ENCODE data around the gene DEFB128. TPM values are rescaled to one million over a fixed set of nuclear protein-coding genes. Genes with fewer than 3 reads are reported as not detected.

DEFB128 gene
- total RNA-seq, 1 donor from 2014 or later, result not detected

DNA sequence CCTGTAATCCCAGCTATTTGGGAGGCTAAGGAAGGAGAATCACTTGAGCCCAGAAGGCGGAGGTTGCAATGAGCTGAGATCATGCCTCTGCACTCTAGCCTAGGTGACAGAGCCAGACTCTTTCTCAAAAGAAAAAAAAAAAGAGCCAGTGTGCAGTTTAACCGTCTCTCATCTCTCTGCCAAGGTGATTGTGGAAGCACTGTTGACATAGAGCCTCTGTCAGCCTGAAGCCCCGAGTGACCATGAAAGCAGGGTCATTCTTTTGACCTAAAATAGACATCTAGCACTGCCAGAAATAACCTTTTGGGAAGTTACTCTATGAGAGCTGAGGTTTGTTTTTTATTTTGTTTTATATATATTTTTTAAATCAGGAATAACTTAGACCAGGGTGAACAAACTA is 24.9 kb downstream of the DEFB128 start:
- H3K27me3 Mint-ChIP-seq (ENCODE audit: insufficient read depth, low read depth), result peaks cover 5% of the 10 kb centered on the region
- Histone ChIP-seq H3K36me3 (no peaks in the 10 kb centered on the region), H3K4me1 (no peaks in the 10 kb centered on the region), H4K20me1 (ENCODE audit: low read depth) (no peaks in the 10 kb centered on the region), H3K27me3 (peaks cover 40% of the 10 kb centered on the region), H3K27ac (no peak overlapping the region), H2AFZ (replicated peaks) (no peak overlapping the region), H3F3A (ENCODE audit: low read depth) (no peaks in the 10 kb centered on the region), H3K79me2 (ENCODE audit: low read depth) (no peaks in the 10 kb centered on the region), H3K9me3 (ENCODE audit: low read depth) (no peaks in the 10 kb centered on the region), H3K4me3 (no peak overlapping the region), H3K9ac (no peak overlapping the region), H3K4me2 (no peak overlapping the region)
- peaks cover 2% of the 10 kb centered on the region for H3K9me3 Mint-ChIP-seq
- H3K27ac Mint-ChIP-seq, result no peak overlapping the region
- no peak overlapping the region for H3K4me3 Mint-ChIP-seq
- H3K4me1 Mint-ChIP-seq, result no peaks in the 10 kb centered on the region
- TF ChIP-seq EZH2phosphoT487 (IDR thresholded peaks at IDR 0.05) (no peak), EZH2 (IDR thresholded peaks at IDR 0.05) (no peak)
- TF ChIP-seq, protein P1, sequence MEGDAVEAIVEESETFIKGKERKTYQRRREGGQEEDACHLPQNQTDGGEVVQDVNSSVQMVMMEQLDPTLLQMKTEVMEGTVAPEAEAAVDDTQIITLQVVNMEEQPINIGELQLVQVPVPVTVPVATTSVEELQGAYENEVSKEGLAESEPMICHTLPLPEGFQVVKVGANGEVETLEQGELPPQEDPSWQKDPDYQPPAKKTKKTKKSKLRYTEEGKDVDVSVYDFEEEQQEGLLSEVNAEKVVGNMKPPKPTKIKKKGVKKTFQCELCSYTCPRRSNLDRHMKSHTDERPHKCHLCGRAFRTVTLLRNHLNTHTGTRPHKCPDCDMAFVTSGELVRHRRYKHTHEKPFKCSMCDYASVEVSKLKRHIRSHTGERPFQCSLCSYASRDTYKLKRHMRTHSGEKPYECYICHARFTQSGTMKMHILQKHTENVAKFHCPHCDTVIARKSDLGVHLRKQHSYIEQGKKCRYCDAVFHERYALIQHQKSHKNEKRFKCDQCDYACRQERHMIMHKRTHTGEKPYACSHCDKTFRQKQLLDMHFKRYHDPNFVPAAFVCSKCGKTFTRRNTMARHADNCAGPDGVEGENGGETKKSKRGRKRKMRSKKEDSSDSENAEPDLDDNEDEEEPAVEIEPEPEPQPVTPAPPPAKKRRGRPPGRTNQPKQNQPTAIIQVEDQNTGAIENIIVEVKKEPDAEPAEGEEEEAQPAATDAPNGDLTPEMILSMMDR (IDR thresholded peaks at IDR 0.05), result no peak
- no peaks in the 10 kb centered on the region for H3K36me3 Mint-ChIP-seq
- DNase-seq (ENCODE audit: low spot score), result no peak

DNA sequence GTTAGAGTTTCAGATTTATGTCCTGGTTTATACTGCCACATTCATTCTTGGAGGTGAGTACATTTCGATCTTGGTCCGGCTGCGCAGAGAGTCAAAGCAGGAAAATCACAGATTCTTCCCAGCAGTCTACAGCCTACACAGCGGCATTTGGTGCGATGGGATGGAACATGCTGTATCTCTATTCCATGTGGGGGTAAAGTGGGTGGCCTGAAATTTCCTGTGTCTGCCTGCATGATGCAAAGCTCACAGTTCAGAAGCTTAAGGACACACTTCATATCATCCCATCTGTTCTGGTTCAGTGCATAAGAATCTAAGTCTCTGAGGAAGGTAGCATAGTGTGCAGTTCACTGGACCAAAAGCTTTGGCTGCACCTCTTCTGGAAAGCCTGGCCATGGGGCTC is 32.4 kb downstream of the DEFB128 start, which contains the start of gene DEFB127:
Gene DEFB127, plus strand, starts transcription at position 301 of the 400 bp plus-strand sequence. Its CDS starts 91 bp downstream, at position 392.
- Histone ChIP-seq H3K27ac (no peak within 1 kb of the TSS), H3F3A (ENCODE audit: low read depth) (no peaks in the 10 kb centered on the region), H3K79me2 (ENCODE audit: low read depth) (no peaks in the 10 kb centered on the region), H3K4me1 (no peaks in the 10 kb centered on the region), H3K9me3 (ENCODE audit: low read depth) (no peaks in the 10 kb centered on the region), H4K20me1 (ENCODE audit: low read depth) (no peaks in the 10 kb centered on the region), H3K4me2 (no peak within 1 kb of the TSS), H3K27me3 (peaks cover 75% of the 10 kb centered on the region), H3K36me3 (no peaks in the 10 kb centered on the region), H3K9ac (no peak within 1 kb of the TSS), H3K4me3 (no peak within 1 kb of the TSS), H2AFZ (replicated peaks) (no peak within 1 kb of the TSS)
- Mint-ChIP-seq H3K27ac (no peak within 1 kb of the TSS), H3K27me3 (ENCODE audit: insufficient read depth, low read depth) (peaks cover 2% of the 10 kb centered on the region), H3K9me3 (peaks cover 2% of the 10 kb centered on the region), H3K4me3 (no peak within 1 kb of the TSS), H3K4me1 (no peaks in the 10 kb centered on the region), H3K36me3 (no peaks in the 10 kb centered on the region)
- DNase-seq (ENCODE audit: low spot score), result no peak
- TF ChIP-seq, protein P1 (IDR thresholded peaks at IDR 0.05), result no peak
- TF ChIP-seq EZH2 (IDR thresholded peaks at IDR 0.05) (no peak), EZH2phosphoT487 (IDR thresholded peaks at IDR 0.05) (no peak)

DNA sequence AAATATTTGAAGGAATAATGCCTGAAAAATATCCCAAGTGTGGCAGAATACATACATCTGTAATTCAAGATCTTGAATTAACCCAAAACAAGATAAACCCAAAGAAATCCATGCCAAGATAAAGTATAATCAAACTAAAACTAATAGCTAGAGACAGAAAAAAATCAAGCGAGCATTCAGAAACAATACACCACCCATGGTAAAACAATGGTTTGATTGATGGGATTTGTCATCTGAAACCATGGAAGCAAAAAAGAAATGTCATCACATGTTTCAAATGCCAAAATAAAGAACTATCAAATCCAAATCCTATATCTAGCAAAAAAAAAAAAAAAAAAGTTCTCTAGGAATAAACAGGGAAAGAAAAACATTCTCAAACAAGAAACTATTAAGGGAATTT is 37.4 kb downstream of the DEFB128 start:
- H3K4me3 Mint-ChIP-seq, result no peak overlapping the region
- H2AFZ ChIP-seq (replicated peaks), result no peak overlapping the region

More for the DNA sequence above, 37.4 kb downstream of the DEFB128 start:
- H3K27ac Mint-ChIP-seq, result no peak overlapping the region
- Histone ChIP-seq H3K79me2 (ENCODE audit: low read depth) (no peaks in the 10 kb centered on the region), H3F3A (ENCODE audit: low read depth) (no peaks in the 10 kb centered on the region), H4K20me1 (ENCODE audit: low read depth) (no peaks in the 10 kb centered on the region), H3K27me3 (peaks cover 77% of the 10 kb centered on the region), H3K27ac (no peak overlapping the region), H3K4me3 (no peak overlapping the region), H3K4me1 (no peaks in the 10 kb centered on the region), H3K4me2 (no peak overlapping the region), H3K36me3 (no peaks in the 10 kb centered on the region), H3K9me3 (ENCODE audit: low read depth) (no peaks in the 10 kb centered on the region), H3K9ac (no peak overlapping the region)
- peaks cover 2% of the 10 kb centered on the region for H3K27me3 Mint-ChIP-seq (ENCODE audit: insufficient read depth, low read depth)
- H3K36me3 Mint-ChIP-seq, result no peaks in the 10 kb centered on the region
- H3K4me1 Mint-ChIP-seq, result no peaks in the 10 kb centered on the region
- no peak for DNase-seq (ENCODE audit: low spot score)
- H3K9me3 Mint-ChIP-seq, result no peaks in the 10 kb centered on the region
- TF ChIP-seq EZH2 (IDR thresholded peaks at IDR 0.05), result no peak
- no peak for TF ChIP-seq EZH2phosphoT487 (IDR thresholded peaks at IDR 0.05)
- TF ChIP-seq, protein P1 (IDR thresholded peaks at IDR 0.05), result no peak
